Right kidney (tissue), 1 donor: ENCODE measurements around the gene TAF6.
A peak's percentile ranks its signal among the peaks of the same experiment; 100 is the strongest.
"Not testable (repeated sequence)": the region's sequence is repeated elsewhere in the genome, so short reads cannot be mapped to it uniquely, and the experiment has no call there.

Source experiments
- DNase-seq: peaks from one replicate; pipeline ENCODE4 v3.0.0-alpha.2; 2016

Gene TAF6

DNA sequence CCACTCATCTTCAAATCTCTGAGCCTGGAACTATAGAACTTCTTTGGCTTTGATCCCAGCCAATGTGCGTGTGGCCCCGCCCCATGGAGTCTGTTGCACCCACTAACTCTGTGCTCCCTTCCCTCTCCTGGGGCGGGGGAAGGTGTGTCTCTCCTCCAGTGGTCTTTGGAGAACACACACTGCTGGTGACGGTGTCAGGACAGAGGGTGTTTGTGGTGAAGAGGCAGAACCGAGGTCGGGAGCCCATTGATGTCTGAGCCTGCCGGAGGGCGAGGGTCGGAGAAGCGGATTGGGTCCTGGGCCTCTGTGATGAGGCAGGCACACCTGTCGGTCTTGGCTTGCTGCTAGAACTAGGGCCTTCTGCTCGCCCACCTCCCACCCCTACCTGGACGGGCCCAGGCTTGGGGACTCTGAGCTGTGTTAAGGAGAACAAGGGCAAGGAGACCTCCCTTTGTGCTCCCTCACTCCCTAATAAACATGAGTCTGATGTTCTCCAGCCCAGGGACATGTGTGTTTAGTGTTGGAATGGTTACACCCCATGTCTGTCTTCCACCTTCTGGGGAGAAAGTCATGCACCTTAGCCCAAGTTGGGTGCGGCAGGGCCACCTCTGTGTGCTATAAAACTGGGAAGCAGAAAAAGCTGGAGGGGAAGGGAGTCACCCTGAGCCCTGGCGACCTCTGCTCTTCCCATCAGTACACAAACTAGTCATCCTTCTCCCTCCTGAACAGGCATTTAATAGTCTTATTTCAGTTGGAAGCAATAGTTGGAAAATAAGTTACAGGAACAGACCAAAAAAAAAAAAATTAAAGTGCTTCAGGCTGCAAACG lies 34.8 kb upstream of the TAF6 start:
- no peak for DNase-seq

DNA sequence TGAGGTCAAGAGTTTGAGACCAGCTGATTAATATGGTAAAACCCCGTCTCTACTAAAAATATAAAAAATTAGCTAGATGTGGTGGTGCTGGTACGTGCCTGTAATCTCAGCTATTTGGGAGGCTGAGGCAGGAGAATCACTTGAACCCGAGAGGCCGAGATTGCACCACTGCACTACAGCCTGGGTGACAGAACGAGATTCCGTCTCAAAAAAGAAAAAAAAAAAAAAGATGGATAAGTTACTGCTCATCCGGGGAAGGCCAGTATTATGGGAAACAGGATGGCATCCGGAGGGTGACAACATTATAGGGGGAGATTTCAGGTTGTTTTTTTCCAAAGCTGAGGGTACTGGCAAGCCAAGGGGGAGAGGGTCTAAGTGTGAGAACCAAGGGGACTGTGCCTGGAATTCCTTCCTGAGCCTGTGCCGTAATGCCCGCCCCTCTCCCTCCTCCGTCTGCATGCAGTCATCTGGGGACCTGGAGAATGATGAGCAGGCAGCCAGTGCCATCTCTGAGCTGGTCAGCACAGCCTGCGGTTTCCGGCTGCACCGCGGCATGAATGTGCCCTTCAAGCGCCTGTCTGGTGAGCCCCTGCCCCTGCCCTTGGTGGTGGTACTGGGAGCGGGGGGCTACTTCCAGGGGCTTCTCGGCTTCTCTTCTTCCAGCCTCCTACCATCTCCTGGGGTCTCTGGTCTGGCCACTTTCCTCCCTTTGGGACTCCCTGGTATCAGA lies 33.9 kb upstream of the TAF6 start:
- no peak for DNase-seq

DNA sequence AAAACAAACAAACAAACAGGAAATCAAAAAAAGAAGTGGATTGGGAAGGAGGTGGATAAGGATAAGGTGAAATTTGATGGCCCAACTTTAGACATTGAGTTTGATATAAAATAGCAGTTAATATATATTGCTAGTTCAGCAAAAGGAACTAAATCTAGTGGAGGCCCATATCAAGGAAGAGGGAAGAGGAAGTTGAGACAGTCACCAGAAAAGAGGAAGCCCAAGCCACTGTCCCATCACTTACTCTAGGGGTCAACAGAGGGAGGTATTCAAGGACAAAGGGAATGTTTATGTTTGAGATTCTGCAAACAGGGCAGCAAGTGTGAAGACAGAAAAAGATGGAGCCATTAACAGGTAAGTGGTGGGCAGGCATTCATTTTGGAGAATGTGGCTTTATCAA lies 33.2 kb upstream of the TAF6 start:
- no peak for DNase-seq

DNA sequence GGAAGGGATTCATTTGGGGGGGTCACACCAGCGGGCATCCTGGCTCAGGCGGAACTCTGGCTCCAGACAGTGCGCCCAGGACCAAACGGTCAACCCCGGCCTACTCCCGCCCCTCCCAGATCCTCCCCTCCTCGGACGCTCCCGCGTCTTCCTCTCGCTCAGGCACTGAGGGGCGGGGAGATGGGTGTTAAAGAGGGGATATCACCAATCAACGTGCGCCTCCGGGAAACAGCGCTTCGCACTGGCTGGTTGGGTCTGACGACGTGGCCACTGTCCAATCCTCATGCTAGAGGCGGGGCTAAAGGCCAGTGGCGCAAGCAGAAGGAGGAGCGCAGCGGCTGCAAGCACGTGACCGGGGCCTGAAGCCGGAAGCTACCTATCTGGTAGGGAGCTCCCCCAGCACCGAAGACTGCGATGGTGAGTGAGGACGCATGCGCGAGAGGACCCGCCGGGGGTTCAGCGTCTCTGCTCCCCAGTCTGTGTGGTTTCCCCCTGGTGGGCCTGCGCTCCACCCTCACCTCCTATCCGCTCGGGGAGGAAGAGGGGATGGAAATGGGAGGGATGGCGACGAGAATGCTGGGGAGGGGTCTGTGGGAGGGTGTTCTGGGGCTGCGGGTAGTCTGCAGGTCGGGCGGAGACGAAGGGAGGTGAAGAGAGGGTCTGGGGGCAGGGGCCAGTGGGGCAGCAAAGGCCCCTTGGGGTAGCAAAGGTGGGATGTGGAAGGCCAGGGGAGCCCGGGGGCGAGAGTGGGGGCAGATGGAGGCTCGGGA lies 29.6 kb upstream of the TAF6 start, which contains the start of gene LAMTOR4:
Gene LAMTOR4, plus strand, starts transcription at position 360 of the 770 bp plus-strand sequence. Its CDS starts 55 bp downstream, at position 415.
- peak; percentile 89 for DNase-seq

DNA sequence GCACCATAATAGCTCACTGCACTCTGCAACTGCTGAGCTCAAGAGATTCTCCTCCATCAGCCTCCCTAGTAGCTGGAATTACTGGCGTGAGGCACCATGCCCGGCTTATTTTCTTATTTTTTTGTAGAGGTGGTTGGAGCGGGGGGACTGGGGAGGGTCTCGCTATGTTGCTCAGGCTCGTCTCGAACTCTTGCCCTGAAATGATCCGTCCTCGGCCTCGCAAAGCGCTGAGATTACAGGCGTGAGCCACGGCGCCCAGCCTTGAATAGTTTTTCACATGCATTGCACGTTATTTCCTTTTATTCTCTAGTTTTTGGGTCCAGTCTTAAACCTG lies 29.0 kb upstream of the TAF6 start:
- DNase-seq, result no peak

DNA sequence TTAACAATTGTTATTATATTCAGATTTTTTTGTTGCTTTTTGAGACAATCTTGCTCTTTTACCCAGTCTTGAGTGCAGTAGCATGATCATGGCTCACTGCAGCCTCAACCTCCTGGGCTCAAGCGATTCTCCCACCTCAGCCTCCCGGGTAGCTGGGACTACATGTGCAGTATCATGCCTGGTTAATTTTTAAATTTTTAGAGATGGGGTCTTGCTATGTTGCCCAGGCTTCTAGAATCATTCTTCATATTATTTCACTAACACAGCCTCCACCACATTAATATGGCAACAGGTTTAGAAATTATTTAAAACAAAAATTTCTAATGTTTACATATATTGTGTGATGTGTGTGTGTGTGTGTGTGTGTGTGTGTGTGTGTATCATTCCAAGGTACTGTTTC lies 28.1 kb upstream of the TAF6 start:
- no peak for DNase-seq

DNA sequence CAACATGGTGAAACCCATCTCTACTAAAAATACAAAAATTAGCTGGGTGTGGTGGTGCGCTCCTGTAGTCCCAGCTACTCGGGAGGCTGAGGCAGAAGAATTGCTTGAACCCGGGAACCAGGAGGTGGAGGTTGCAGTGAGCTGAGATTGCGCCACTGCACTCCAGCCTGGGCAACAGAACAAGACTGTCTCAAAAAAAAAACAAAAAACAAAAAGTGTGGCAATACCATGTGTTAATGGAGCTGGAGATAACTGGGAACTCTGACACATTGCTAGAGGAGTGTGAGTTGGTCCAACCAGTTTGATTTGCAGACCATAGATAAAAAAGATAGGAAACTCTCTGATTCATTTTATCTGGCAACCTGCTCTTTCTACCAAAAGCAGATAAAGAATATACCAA lies 27.2 kb upstream of the TAF6 start:
- DNase-seq, result not testable (repeated sequence)

DNA sequence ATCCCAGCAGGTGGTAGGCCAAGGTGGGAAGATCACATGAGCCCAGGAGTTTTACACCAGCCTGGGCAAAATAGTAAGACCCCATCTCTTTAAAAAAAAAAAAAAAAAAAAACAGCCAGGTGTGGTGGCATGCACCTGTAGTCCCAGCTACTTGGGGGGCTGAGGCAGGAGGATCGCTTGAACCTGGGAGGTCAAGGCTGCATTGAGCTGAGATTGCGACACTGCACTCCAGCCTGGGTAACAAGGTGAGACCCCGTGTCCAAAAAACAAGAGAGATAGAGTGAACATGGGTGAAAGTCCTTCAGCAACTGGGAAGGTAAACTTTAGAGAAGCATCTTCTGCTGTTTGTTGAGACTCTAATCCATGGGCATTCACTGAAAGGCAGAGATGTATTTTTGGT lies 23.3 kb upstream of the TAF6 start:
- DNase-seq, result no peak

DNA sequence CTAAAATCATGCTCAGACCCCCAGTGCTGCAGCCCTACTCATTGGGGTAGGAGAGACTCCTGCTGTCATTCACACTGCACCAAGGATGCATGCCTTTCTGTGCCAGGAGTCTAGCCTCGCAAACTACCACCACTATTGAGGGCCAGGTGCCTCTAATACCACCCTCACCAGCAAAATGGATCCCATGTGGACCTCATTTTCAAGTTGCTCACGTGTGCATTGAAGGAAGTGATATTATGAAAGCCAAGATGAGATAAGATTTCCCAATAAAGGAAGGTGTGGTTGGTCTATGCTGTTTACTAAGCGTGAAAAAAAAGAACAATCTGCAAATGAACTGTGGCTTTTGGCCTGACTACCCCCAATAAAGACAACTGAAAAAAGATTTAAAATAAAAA lies 22.4 kb upstream of the TAF6 start:
- DNase-seq, result no peak

DNA sequence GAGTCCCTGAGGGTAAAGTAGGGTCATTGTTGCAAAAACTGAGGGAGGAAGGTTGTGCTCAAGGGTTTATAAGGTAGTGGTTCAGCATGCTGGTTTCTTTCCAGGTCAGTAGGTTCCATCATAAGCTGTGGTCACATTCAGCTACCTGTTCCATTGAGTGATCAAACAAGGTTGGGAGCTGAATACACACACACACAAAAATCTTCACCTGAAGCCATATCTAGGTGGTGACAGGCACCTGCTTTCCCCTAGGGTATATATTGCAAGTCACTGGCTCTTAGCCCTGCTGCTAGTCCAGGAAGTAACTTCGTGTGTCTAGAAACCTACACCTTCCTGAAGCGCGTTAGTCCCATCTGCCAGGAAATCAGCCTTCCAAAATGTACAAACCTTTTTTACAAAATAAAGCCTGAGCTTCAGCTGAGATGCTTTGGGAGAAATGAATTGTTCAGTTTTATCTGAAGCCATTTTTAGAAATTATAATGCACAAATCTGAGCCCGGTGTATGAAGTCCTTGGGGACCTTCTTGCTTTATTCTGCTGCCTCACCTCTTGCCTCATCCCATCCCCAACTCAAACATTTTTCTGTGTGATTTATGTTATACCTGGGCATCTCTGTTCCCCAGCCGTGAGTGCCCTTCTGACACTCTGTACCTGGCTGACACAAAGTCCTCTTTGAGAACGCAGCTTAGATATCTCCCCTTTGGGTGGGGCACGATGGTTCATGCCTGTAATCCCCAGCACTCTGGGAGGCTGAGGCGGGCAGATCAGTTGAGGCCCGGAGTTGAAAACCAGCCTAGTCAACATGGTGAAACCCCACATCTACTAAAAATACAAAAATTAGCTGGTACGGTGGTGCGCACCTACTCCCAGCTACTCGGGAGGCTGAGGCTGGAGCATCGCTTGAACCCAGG lies 18.9 kb upstream of the TAF6 start:
- no peak for DNase-seq

DNA sequence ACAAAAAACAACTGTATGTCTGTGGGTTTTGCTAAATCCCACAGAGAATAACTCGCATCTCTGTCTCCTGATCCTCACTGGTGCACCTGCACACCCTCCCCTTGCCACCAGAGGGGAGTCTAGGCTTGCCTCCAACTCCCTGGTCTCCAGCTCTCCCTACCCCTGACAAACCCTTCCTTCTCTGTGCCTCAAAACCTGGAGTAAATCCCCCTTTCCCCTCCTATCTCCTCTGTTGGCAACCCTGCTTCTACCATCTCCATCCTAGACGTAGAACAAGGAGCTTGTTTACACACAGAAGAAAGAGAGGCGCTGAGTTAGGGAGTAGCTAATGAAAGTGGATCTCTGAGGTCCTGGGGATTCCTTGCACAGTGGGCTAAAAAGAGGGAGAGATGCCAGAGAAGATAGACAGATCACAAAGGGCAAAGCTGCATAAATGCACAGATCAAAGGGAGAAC lies 13.6 kb upstream of the TAF6 start:
- peak; percentile 54 for DNase-seq

DNA sequence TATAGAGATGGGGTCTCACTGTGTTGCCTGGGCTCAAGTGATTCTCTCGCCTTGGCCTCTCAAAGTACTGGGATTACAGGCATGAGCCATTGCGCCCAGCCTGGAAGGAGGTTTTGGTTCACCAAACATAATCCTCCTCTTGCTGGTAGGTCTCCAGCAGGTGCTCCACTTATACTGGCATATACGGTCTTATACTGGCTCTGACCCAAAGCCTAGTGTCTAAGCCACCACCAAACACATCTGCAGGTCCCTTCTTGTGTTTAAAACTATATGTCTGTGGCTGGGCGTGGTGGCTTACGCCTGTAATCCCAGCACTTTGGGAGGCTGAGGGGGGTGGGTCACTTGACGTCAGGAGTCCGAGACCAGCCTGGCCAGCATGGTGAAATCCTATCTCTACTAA lies 13.0 kb upstream of the TAF6 start:
- no peak for DNase-seq

DNA sequence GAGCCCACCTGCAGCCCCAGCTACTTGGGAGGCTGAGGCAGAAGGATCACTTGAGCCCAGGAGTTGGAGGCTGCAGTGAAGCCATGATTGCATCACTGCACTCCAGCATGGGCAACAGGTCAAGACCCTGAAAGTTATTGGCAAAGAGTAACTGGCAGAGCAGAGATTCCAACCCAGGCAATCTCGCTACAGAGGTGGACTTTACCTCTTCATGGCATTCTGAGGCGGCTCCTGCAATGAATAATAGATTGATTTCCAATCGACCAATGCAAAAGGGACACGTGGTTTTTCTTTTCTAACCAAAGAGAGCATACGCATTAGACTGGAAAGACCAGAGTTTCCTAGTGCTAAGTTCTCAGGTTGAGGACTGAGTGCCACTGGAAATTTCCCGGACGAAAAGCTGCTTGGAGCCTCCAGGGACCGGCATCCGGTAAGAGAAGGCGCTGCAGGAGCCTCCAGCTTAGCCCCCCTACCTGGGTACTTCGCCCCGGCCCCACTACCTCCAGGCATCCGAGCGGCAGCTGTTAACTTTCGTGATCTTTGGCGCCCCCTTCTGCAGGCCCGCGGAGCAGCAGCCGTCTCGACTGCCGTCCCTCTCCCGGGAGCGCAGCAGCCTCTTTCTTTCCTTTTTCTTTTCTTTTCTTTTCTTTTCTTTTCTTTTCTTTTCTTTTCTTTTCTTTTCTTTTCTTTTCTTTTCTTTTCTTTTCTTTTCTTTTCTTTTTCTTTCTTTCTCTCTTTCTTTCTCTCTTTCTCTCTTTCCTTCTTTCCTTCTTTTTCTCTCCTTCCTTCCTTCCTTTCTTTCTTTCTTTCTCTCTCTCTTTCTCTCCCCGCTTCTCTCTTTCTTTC lies 11.7 kb upstream of the TAF6 start:
- peak; percentile 70 for DNase-seq

DNA sequence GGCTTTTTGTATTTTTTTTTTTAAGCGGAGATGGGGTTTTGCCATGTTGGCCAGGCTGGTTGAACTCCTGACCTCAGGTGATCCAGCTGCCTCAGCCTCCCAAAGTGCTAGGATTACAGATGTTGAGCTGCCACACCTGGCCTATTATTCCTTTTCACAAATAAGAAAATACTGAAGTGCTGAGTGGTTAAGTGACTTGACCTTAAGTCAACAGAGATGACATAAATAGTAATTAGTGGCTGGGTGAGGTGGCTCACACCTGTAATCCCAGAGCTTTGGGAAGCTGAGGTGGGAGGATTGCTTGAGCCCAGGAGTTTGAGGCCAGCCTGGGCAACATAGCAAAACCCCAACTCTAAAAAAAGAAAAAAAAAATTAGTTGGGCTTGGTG lies 11.1 kb upstream of the TAF6 start:
- DNase-seq, result not testable (repeated sequence)

DNA sequence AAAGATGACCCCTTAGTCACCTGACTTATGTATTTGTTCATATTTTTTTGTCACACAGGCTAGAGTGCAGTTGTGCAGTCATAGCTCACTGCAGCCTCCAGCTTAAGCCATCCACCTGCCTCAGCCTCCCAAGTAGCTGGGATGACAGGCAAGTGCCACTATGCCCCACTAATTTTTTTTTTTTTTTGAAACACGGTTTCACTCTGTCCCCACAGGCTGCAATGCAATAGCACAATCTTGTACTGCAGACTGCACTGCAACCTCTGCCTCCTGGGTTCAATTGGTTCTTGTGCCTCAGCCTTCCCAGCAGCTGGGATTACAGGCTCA lies 9.4 kb upstream of the TAF6 start:
- DNase-seq, result no peak

DNA sequence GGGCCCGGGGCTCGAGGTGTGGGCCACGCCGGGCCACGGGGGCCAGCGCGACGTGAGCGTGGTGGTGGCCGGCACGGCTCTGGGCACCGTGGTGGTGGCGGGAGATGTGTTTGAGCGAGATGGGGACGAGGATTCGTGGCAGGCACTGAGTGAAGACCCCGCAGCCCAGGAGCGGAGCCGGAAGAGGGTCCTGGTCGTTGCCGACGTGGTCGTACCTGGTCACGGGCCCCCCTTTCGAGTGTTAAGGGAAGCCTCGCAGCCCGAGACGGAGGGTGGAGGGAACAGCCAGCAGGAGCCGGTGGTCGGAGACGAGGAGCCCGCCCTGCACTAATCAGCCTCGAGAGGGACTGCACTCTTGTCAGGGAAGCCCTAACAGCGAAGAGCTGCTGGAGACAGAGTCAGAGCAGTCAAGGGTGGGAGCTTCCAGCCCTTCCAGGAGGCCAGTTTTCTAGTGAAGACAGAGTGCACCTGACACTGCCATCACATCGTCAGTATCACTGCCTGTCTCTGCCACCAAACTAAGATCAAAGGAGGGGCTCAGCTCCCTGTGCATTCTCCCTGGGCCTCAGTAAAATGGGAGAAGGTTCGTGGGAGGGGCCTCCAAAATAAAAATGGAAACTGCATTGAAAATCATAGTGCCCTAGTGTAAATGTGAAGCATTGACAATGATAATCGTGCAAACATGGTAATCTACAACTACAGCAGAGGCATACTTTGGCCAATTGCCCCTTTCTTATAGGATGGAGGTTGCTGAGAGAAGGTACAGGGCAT lies 8.9 kb upstream of the TAF6 start:
- DNase-seq, result peak; percentile 81

DNA sequence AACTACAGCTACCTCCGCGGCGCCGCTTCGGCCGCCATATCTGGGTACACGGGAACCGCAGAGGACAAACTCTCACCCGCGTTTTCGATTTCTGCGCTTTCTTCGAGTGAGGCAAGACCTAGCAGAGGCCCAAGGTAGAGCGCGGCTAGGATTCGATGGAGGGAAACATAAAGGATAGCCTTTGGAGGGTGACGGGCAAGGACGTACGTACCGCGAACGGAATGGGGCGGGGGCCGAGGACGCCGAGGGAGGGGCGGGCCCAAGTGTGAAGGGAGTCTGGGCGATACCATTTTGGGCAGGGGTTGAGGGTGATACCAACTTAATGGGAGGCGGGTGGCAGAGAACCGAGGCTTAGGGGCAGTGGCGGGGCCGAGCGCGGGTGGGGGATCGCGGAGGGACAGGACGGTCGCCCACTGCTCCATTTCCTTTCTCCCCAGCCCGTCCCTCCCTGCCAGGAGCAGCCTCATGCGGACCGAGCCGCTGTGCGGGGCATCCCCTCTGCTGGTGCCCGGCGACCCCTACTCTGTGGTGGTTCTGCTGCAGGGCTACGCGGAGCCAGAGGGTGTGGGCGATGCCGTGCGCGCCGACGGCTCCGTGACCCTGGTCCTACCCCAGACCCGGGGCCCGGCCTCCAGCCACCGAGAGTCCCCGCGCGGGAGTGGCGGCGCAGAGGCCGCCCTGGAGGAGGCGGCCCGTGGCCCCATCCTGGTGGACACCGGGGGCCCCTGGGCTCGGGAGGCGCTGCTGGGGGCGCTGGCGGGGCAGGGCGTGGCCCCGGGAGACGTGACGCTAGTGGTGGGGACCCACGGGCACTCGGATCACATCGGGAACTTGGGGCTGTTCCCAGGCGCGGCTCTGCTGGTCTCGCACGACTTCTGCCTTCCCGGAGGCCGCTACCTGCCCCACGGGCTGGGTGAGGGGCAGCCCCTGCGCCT lies 8.0 kb upstream of the TAF6 start, which contains the start of gene MBLAC1:
Gene MBLAC1, plus strand, starts transcription at position 37 of the 935 bp plus-strand sequence. Its CDS starts 429 bp downstream, at position 466.
- peak; percentile 90 for DNase-seq

DNA sequence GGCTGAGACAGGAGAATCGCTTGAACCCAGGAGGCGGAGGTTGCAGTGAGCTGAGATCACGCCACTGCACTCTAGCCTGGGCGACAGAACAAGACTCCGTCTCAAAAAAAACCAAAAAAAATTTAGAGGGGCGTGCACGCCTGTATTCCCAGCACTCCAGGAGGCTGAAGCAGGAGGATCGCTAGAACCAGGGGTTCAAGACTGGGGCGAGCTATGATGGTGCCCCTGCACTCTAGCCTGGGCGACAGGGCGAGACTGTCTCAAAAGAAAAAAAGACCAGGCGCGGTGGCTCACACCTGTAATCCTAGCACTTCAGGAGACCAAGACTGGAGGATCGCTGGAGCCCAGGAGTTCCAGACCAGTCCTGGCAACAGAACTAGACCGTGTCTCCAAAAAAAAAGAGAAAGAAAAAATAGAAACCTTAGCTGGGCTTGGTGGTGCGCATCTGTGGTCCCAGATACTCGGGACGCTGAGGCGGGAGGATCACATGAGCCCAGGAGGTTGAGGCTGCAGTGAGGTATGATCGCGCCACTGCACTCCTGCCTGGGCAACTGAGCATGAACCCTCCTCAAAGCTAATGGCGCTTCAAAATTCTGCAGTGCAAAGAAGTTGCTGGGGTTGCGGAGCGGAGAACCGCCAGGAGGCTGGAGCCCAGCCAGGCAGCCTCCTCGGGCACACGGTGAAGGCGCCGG lies 7.2 kb upstream of the TAF6 start:
- DNase-seq, result peak; percentile 98
